ENCODE measurements around the gene PTPRG. TPM values are rescaled to one million over a fixed set of nuclear protein-coding genes. Genes with fewer than 3 reads are reported as not detected.

PTPRG gene
- total and polyA plus RNA-seq, 2 experiments from 2014 or later: 24.4 to 131 TPM

GRCh38 chr3:62145086-62145757, 583.9 kb downstream of the PTPRG start:
- Histone ChIP-seq H3K27me3 (ENCODE audit: insufficient read depth) (no peaks in the 10 kb centered on the region), H3F3A (replicated peaks; ENCODE audit: low read depth) (no peaks in the 10 kb centered on the region), H3K79me2 (replicated peaks; ENCODE audit: insufficient read depth) (no peaks in the 10 kb centered on the region), H2AFZ (no peak overlapping the region), H3K9me2 (ENCODE audit: insufficient read depth) (no peaks in the 10 kb centered on the region), H3K4me2 (no peak overlapping the region), H3K36me3 (ENCODE audit: insufficient read depth) (no peaks in the 10 kb centered on the region), H3K4me3 (no peak overlapping the region), H4K20me1 (replicated peaks; ENCODE audit: insufficient read depth) (peaks cover 4% of the 10 kb centered on the region; the same call in 1 of the 2 replicates), H3K4me1 (ENCODE audit: insufficient read depth) (peaks cover 13% of the 10 kb centered on the region), H3K27ac (ENCODE audit: low read depth) (no peak overlapping the region)
- Mint-ChIP-seq H3K9me3 (no peaks in the 10 kb centered on the region), H3K27ac (no peak overlapping the region), H3K4me3 (no peak overlapping the region), H3K4me1 (peaks cover 32% of the 10 kb centered on the region), H3K36me3 (ENCODE audit: low read depth) (peaks cover 15% of the 10 kb centered on the region; the same call in 2 of the 3 replicates), H3K27me3 (ENCODE audit: insufficient read depth, low read depth, poor library complexity) (peaks cover 8% of the 10 kb centered on the region)
- no peak for ATAC-seq
- no peak for DNase-seq (ENCODE audit: low spot score)
- TF ChIP-seq, protein P1, sequence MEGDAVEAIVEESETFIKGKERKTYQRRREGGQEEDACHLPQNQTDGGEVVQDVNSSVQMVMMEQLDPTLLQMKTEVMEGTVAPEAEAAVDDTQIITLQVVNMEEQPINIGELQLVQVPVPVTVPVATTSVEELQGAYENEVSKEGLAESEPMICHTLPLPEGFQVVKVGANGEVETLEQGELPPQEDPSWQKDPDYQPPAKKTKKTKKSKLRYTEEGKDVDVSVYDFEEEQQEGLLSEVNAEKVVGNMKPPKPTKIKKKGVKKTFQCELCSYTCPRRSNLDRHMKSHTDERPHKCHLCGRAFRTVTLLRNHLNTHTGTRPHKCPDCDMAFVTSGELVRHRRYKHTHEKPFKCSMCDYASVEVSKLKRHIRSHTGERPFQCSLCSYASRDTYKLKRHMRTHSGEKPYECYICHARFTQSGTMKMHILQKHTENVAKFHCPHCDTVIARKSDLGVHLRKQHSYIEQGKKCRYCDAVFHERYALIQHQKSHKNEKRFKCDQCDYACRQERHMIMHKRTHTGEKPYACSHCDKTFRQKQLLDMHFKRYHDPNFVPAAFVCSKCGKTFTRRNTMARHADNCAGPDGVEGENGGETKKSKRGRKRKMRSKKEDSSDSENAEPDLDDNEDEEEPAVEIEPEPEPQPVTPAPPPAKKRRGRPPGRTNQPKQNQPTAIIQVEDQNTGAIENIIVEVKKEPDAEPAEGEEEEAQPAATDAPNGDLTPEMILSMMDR (conservative IDR thresholded peaks at IDR 0.05; ENCODE audit: low read depth in 2 of 2): no peak
- TF ChIP-seq POLR2AphosphoS5 (IDR thresholded peaks at IDR 0.05; ENCODE audit: low read depth) (no peak), NANOG (IDR thresholded peaks at IDR 0.05; ENCODE audit: borderline replicate concordance) (no peak), EZH2 (IDR thresholded peaks at IDR 0.05; ENCODE audit: low read depth, unreplicated experiment) (no peak), ZNF331 (CRISPR knock-in tag; IDR thresholded peaks at IDR 0.05; ENCODE audit: low read depth) (no peak)

DNA sequence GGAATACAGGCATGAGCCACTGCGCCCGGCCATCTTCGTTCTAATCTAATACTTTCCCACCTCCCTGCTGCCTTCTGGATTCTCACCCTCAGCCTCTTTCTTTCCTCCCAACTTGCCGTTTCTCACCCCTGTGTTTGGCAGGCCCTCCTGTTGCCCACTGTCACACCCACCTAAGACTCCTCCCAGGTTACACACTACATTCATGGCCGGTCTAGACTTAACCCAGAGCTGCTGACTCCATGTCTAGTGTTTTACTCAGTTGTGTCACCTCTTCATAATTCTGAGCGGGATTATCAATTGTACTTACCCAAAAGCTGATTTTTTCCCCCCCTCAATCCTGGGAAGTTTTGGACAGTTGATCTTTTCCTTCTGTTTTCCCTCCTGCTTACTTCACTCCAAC, 588.2 kb downstream of the PTPRG start:
- Histone ChIP-seq H3K36me3 (ENCODE audit: insufficient read depth) (no peaks in the 10 kb centered on the region), H3F3A (replicated peaks; ENCODE audit: low read depth) (no peaks in the 10 kb centered on the region), H3K27me3 (ENCODE audit: insufficient read depth) (no peaks in the 10 kb centered on the region), H3K27ac (ENCODE audit: low read depth) (no peak overlapping the region), H4K20me1 (replicated peaks; ENCODE audit: insufficient read depth) (0 out of 2 replicates have a peak, but pooled peaks cover 4% of the 10 kb centered on the region), H3K4me3 (no peak overlapping the region), H3K4me2 (no peak overlapping the region), H3K9me2 (ENCODE audit: insufficient read depth) (no peaks in the 10 kb centered on the region), H2AFZ (no peak overlapping the region), H3K79me2 (replicated peaks; ENCODE audit: insufficient read depth) (no peaks in the 10 kb centered on the region), H3K4me1 (ENCODE audit: insufficient read depth) (no peaks in the 10 kb centered on the region; the same call in 1 of the 2 replicates)
- no peaks in the 10 kb centered on the region for H3K9me3 Mint-ChIP-seq
- H3K27me3 Mint-ChIP-seq (ENCODE audit: insufficient read depth, low read depth, poor library complexity): peaks cover 8% of the 10 kb centered on the region
- H3K27ac Mint-ChIP-seq: no peak overlapping the region
- H3K4me1 Mint-ChIP-seq: peaks cover 11% of the 10 kb centered on the region
- H3K4me3 Mint-ChIP-seq: no peak overlapping the region
- DNase-seq (ENCODE audit: low spot score) (no peak), ATAC-seq (no peak)
- peaks cover 14% of the 10 kb centered on the region; the same call in 2 of the 3 replicates for H3K36me3 Mint-ChIP-seq (ENCODE audit: low read depth)
- TF ChIP-seq POLR2AphosphoS5 (IDR thresholded peaks at IDR 0.05; ENCODE audit: low read depth) (no peak), EZH2 (IDR thresholded peaks at IDR 0.05; ENCODE audit: low read depth, unreplicated experiment) (no peak), ZNF462 (CRISPR knock-in tag; IDR thresholded peaks at IDR 0.05) (no peak), ETS1 (IDR thresholded peaks at IDR 0.05) (no peak), NANOG (IDR thresholded peaks at IDR 0.05; ENCODE audit: borderline replicate concordance) (no peak), CREB1 (CRISPR knock-in tag; IDR thresholded peaks at IDR 0.05; ENCODE audit: low read depth) (no peak)

Data from GM23338 (cell line).